Bladder microvascular endothelial cell (primary cell): ENCODE data around the gene VASH1. TPM values are rescaled to one million over a fixed set of nuclear protein-coding genes. Genes with fewer than 3 reads are reported as not detected.

Experiments
- total RNA-seq: library from RNA; depleted of rRNA; stranded (reverse); fragments of >200 nt; gene quantifications from 2 replicates; pipeline ENCODE4 v1.2.3, GENCODE V29; 2014

VASH1 gene
- 54.4 and 113 TPM in 2 replicates for total RNA-seq

DNA sequence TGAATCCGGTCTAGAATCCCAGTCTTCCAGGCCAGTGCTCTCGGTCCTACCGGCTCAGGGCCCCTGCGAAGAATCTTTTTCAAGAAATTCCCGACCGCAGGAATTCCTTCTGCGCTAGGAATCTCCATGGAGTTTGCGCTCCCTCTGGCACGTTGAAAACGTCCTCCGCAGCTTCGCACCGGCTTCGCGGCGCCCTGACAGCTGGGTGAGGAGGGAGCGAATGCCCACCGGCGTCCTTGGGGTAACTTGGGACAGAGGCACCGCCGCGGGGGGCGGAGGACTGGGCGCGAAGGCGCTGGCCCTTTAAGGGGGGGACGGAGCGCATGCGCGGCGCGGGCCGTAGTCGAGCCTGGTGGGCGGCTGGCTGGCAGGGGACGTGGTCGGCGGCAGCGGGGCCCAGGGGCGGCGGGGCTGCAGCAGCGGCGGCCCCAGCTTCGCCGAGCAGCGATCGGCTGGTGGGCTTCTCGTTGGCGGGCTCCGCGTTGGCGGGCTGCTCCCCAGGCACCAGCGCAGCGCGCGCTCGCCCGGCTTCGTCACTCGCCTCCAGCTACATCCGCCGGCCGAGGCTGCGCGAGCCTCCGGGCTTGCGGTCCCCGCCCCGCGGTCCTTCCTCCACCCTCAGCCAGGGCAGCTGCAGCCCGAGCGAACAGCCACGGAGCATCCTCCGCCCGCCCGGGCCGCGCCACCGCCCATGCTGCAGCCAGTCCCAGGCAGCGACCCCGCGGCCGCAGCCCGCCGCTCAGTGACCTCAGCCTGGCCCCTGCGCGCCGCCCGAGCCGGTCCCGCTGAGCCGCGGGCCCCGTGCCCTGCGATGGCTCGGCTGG, at the start of gene VASH1:
Gene VASH1, plus strand, starts transcription at position 333 of the 824 bp plus-strand sequence. CDS start 1,354 bp downstream, outside the sequence.

DNA sequence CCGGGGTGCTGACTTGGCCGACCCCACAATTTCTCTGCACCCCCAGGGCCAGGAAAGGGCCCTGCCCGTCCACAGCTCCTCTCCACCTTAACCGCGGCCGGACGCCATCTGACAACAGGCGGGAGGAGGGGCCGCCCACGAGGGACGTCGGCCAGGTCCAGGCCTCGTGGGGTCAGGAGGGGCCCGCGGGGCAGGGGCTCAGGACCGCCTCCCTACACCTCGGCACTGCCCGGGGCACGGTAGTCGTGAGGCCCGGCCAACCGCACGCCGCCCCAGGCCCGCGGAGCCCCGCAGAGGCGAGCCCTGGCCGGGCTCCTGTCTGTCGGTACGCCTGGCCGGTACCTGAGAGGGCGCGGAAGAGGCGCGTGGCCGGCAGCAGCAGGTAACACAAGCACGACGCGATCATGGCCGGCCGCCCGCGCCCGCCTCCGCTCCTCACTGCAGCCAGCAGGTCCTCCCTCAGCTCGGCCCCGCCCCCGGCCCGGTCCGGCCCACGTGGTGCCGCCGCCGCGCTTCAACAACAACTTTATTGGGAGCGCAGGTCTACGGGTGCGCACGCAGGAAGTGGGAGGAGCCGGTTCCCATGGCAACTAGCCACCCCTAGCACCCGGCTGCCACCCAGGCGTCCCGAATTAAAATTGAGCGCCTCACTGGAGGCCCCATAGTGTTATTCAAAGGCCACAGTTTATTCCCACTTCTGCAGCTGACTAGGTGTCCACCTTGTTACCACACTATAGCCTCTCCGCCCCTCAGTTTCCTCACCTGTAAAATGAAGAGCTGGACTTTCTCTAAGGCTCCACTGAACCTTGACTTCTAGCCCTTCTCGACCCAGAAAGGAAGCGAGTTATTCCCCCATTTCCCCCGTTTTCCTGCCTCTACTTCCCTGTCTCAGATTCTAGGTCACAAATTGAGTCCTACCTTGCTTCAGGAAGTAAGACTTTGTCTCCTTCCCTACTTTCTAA, 51.4 kb downstream of the VASH1 start, which contains the start of gene ANGEL1:
Gene ANGEL1, minus strand, starts transcription at position 461 of the 962 bp plus-strand sequence. Its CDS starts 55 bp downstream, at position 406.

DNA sequence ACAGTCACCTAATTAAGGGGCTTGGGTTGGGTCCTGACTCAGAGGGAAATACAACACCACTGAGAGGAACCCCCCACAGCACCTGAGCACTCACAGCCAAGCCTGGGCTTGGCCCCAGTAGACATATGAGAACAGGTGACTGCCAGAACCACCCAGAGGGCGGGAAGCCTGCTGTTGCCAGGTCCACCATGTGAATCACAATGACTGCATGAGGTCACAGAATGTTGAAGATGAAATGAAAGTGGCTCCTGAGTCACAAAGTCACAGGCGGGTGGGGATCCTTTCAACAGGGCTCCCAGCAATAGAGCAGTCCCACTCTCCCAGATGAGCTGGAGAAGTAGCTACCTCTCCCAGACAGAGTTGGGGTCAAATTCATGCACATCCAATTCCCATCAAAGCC, 64.9 kb downstream of the VASH1 start, which contains the start of gene LRRC74A:
Gene LRRC74A, plus strand, starts transcription at position 287 of the 400 bp plus-strand sequence. CDS start 290 bp downstream, outside the sequence.

Other genes with a start within 250 kb of the VASH1 start
- 7.0 and 8.7 TPM in 2 replicates for gene ANGEL1, start 51.4 kb downstream of the VASH1 start, total RNA-seq
- gene LRRC74A, start 64.9 kb downstream of the VASH1 start, total RNA-seq, result not detected in 2 replicates